ENCODE data around the gene LTB4R.
A peak's percentile ranks its signal among the peaks of the same experiment; 100 is the strongest.

The LTB4R gene

GRCh38 chr14:24366721-24367513 is 55.6 kb downstream of the LTB4R start:
- DNase-seq (ENCODE audit: extremely low read depth in 1 of 2, low read depth in 1 of 2): peak in 1 of 2 donors; percentile 20

Measured in stimulated activated CD8-positive, alpha-beta memory T cell treated with anti-CD3 and anti-CD28 coated beads, Interleukin-7, amount 100 ng/mL, for 48 hours (primary cell).